LoVo (cell line): Measurements from ENCODE around the gene MIB2.
"Not testable (repeated sequence)": the region's sequence is repeated elsewhere in the genome, so short reads cannot be mapped to it uniquely, and the experiment has no call there.

Experiments used
- DNase-seq: peaks from one replicate; pipeline ENCODE4 v3.0.0-alpha.2; 2016; ENCODE audit warnings: low spot score

The MIB2 gene

DNA sequence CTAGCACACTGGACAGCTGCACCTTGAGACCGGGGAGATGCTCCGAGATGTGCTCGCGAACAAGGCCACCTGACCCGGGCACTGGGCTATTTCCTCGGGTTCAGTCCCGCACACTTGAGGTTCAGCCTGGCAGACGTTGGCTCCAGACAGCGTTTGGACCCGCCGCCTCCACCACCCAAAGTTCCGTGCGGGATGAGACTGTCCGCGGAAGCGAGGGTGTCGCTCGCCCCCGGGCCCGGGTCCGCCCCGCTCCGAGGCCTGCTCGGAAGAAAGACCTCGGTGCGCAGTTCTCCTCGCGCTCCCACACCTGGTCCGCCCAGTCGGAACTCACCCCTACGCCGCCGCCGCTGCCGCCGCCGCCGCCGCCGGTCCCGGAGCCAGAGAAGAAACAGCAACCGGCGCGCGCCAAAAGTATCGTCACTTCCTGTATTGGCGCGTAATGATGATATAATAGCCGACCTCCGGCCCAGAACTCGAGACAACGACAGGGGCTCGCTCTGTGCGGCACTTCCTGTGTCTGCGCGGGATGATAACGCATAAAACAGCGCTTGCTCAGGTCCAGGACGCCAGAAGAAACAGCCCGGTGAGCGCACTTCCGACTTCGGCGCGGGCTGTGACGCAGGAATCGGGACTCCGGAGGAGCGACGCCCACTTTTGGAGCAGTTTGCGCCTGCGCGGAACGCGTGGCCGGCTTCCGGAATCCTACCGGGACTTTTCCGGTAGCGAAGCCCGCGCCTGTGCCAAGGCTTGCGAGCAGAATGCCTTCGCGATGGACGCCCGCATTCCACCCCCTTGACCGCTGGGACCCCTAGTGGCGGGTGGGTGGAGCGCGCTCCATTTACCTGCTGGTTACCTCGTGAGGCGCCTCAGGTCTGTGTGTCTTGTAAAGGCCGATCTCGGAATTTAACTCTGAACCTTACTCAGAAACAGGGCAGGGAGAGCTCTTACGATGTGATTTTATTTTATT is 43.6 kb downstream of the MIB2 start, which contains the start of gene CDK11B:
CDK11B (minus strand) TSS at position 422 of the 967 bp plus-strand sequence. CDS start 1,519 bp downstream, outside the sequence.
- DNase-seq, result peak; percentile 90

DNA sequence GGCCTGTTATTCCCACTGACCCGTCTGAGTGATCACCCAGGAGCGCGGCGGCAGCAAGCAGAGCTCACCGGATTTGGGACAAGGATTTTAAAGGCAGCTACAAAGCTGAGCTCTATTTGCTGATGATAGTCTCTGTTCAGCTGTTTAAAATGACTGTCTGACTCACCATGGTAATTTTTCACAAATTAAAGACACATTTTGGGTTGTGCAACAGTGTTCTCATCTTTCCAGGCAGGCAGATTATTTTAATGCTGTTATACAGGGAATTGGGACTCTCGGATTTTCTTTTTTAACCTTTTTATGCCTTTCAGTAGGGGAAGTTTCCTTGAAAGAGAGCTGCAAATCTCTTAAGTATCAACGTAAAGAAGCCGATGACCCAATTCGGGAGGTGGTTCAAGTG is 47.1 kb downstream of the MIB2 start:
- DNase-seq, result not testable (repeated sequence)

DNA sequence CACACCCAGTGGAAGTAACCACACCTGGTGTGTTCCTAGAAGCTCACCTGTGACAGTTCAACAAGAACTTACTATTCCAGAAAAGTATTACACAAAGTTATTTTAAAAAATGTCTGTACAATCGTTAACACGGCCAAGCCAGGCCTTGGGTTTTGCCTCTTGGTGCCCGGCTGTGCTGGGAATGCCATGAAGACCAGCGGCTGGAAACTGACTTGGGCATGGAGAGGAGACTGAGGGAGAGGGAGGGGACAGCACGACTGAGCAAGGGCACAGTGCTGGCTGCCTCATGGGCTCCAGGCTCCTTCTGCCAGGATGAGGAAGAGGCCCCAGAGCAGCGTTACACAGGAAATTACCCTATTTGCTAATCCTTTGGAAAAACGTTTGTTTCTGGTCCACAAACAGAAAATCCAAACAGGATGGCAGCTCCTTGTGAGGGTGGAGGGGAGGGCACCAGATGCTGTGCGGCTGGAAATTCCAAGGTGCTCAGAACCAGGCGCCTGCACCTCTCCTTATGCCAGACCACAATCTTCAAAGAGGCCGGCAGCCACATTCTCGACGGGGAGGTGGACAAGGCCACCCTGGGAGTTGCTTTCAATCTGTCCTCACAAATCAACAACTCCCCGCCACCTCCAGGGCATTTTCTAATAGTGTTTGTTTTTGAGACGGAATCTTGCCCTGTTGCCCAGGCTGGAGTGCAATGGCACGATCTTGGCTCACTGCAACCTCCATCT is 47.7 kb downstream of the MIB2 start:
- not testable (repeated sequence) for DNase-seq

DNA sequence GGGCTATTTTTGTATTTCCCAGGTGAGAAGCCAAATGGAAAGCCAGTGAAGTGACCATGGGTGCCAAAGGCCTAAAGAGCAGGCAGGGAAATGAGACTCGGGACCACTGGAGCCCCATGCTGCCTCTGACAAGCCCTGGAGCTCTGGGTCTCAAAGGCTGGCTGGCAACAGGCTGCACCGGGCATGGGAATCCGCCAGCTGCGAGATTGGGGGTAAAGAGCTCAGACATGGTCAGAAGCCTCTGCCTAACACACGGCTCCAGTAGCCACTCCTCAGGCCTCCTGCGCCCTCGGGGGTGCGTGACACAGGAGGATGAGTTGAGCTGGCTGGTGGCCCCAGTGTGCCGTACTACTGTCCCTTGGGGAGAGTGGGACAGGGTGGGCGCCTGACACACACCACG is 49.0 kb downstream of the MIB2 start:
- not testable (repeated sequence) for DNase-seq

DNA sequence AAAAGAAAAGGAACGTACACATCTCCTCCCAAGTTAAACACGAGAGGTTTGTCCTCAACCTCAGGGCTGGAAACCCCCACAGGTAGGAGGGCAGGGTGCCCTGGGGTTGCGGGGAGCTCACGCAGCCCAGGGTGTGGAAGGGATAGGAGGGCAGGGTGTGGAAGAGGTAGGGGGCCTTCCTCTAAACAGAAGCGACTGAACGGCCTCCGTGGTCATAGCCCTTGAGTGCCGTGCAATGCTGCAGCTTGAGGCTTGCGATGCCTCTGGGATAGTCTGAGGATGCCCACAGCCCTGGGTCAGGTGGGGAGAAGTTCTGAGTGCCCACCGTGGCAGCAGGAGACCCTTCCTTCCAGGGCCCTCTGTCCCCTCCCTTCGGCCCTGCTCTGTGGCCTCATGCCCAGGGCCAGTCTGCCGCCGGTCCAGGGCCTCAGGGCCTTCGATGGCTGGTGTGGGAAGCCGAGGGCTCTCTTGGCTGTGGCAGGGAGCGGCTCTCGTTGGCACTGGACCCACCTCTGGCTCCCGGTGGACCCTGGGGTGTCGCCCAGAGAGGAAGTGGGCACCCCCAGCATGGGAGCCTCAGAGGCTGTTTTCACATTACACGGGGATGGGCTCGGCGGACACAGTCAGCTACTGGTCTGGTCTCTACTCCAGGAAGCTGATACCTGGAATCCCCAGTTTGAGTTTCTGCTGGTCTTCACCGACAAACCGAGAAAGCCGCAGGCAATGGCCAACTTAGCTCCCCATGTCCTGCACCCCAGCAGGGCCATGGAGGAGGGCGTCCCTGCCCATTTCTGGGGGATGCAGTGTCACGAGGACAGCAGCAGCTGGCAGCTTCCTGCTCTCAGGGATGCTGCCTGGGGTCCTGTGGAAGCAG is 49.9 kb downstream of the MIB2 start:
- no peak for DNase-seq

DNA sequence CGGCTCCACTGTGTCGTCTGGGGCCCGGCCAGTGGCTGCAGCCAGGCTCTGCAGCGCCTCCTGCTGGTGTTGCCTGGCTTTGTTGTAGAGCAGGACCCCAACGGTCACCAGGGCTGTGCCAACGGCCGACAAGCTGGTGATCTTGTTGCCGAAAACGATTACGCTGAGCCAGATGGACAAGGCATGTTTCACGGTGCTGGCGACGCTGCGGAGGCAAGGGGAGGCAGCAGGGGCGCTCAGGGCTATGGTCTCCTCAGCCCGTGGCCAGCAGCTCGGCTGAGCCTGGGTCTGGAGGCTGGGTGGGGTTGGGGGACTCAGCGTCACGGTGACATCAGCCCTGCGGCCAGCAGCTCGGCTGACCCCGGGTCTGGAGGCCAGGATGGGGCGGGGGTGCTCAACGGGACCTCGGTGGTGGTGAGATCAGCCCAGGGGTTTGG is 50.5 kb downstream of the MIB2 start:
- DNase-seq, result no peak

DNA sequence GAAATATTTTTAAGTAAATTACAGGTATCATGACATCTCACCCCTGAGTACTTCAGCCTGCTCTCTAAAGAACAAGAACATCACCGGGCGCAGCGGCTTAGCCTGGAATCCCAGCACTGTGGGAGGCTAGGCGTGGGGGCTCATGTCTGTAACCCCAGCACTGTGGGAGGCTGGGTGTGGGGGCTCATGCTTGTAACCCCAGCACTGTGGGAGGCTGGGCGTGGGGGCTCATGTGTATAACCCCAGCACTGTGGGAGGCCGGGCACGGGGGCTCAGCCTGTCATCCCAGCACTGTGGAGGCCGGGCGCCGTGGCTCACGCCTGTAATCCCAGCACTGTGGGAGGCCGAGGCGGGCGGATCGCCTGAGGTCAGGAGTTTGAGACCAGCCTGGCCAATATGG is 51.2 kb downstream of the MIB2 start:
- no peak for DNase-seq

DNA sequence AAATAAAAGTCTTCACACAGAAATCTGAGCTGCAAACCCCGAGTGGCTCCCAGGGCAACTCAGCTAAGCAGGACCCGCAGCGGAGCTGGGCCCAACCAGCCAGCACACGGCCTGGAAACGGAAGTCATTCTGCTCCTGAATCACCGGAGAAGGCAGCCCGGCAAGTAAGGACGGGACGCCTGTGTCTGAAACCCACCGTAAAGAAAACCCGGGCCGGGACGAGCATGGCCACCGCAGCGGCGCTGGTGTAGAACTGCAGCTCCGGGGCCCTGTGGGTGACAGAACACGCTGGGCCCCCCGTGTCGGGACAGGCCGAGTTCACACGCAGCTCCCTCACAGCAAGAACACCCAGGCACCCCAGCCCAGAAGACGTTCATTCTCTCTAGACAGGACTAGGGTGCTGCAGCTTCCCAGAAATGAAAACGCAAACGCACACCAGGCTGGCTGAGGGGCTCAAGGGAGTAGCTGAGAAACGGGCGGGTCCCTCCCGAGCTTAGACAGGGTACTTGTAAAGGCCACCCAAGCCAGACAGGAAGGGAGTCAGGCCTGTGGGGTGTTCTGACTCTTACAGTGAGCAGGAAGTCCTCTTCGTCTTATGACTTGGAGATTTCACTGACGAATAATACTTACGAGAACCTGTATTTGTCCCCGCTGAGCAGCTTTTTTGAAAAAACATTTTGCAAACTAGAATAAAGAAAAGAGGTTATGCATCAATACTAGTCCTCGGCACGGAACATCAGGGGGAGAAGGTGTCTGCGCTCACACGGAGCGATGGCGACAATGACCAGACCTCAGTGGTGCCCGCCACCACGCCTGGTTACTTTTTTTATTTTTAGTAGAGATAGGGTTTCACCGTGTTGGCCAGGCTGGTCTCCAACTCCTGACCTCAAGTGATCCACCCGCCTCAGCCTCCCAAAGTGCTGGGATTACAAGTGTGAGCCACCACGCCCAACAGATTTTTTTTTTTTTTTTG is 54.5 kb downstream of the MIB2 start:
- DNase-seq, result no peak

DNA sequence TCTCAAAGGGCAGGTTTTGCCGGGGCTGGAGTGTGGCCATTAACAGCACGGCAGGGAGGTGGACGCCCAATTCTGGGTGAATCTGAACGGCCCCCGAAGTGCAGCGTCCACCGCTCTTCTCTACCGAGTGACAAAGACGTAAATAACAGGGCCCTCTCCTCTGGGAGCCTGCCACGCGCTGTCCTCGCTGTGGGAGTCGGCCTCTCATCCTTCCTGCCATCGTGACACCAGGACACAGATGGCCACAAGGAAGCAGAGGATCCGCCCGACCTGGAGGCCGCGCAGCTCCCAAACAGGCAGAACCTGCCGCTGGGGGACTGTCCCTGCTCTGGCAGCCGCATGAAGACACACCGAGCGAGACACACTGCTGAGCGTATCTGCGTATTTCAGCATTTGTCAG is 55.6 kb downstream of the MIB2 start:
- no peak for DNase-seq

DNA sequence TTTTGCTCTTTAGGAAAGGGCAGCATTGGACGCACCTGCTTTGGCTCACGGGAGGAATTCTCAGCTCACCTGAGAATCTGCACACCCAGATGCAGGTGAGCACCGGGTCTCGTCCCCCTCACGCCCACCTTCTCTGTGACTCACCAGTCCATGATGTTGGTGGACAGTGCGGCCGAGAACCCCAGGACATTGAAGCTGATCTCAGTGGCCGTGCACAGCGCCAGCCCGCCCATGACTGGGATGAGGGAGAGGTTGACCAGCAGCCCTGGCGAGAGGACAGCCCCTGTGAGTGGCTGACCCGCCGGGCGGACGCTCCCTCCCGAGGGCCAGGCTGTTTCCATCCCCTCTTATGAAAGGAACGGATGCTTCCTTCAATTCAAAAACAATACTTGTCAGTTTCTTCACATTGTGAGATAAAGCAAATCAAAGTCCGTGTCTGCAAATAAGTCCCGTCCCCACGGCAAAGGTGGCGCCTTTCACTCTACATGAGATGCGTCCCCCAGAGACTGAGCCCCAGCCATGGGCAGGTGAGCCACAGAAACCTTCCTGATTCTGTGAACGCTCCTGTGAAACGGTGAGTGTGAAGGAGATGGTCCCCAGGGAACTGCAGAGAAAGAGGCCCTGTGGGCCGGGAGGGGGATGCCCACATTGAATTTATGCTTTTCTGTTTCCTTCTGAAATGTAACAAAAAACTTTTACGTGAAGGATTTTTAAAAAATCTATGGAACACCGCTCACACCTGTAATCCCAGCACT is 56.2 kb downstream of the MIB2 start:
- no peak for DNase-seq

DNA sequence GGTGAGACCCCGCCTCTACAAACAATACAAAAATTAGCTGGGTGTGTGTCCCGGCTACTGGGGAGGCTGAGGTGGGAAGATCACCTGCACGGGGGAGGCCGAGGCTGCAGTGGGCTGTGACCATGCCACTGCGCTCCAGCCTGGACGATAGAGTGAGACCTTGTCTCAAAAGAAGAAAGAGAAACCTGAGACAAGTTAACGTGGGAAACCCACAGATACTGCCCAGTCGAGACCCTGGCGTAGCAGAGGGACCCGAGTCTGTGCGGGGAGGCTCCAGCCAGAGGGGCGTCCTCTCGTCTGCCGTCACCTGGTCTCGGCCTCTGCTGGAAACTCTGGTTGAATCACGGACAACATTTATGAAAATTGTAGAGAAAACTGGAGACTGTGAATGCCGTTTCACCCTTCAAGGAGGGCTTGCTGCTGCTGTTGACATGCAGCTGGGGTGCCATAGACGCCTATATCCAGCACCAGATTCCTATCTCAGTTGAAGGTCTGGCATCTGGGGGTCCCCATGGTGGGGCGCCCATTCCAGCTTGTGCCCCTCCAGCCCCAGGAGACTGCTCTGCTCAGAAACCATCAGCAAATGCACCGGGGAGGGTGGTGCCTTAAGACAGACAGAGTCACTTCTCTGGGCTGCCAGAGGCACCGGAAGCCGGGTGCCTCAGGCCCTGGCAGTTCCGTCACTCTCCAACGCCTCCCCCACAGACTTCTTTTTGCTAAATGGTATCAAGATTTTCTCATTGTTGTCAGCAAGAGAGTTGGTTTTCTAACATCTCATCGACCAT is 57.1 kb downstream of the MIB2 start:
- no peak for DNase-seq

DNA sequence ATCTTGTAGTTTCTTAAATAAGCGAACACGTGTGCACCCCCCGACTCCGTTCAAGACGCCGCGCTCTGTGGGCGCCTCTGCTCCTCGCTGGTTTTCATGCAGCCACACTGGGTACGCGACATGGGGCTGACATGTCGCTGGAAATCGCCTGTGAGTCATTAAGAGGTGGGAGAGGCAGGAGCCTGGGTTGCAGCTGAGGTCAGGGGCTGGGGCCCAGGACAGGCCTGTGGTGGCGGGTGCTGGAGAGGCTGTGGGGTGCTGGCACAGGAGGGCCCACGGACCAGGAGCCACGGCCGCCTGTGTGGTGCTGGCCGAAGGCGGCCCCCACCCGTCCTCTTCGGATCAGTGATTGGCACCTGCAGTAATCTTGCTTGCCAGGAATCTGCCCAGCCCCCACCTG is 59.5 kb downstream of the MIB2 start:
- DNase-seq, result not testable (repeated sequence)

DNA sequence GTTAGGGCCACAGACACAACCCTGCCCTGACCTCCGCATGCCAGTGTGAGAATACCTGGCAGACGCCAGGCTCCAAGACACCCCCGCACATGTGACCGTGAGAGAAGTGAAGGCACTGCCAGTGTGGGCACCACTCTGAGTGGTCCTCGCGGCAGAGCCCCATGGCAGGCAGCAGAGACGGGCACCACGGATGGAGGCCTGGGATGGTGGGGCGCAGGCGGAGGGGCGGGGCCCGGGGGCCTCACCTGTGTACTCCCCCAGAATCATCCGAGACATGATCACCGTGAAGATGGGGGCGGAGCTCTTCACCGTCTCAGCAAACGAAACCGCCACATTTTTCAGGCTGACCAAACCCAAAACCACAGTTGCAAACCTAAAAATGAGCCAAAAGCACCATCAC is 59.9 kb downstream of the MIB2 start:
- DNase-seq, result not testable (repeated sequence)

DNA sequence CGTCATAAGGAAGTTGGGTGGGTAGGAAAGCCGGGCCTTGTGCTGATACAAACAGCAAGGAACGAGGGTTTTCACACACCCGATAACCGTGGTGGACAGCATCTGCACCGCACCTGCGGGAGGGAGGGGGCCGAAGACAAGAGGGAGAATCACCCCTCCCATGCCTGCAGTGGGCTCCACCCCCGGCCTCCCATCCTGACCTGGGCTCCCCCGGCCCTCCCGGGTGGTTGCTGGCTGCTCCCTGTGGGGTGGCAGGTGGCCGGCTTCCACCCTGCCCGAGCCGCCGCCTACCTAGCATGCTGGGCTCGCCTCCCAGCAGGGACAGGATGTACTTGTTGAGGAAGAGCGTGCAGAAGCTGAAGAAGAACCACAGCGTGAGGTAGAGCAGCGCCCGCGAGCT is 60.8 kb downstream of the MIB2 start:
- DNase-seq, result not testable (repeated sequence)

DNA sequence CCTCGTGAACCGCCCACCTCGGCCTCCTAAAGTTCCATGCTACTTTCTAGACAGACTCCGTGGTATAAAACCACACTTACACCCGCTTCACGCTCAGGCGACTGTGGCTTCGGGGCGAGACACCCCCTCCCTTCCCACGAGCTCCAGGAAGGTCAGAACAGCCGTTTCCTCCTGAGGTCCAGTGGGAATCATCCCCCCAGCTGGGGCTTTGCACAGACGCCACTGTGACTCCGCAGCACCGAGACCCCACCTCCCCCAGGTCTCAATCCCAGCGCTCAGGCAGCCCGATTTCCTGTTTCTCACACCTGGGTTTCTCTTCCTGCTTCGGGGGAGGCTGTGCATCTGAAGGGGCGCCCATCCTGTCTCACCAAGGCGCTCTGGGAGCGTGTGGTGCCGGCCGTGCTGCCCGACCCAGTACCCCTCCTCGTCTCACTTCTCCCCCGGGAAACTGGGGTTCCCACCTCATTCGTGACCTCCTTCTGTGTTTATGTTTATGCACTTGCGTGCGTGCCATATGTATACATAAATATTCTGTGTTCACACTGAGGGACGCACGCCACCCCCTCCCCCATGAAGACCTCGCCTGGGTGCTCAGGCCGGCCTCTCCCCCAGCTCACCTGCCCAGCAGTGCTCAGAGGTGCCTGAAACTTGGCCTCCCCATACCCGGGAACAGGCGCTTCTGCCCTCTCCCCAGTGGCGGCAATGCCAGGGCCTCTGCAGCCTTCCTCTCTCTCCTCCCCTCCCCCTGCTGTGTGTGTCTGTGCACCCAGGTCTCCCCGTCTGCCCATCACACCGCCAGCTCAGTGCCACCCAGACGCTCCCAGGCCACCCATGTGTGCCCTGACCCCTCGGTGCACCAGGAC is 62.6 kb downstream of the MIB2 start:
- DNase-seq, result no peak

DNA sequence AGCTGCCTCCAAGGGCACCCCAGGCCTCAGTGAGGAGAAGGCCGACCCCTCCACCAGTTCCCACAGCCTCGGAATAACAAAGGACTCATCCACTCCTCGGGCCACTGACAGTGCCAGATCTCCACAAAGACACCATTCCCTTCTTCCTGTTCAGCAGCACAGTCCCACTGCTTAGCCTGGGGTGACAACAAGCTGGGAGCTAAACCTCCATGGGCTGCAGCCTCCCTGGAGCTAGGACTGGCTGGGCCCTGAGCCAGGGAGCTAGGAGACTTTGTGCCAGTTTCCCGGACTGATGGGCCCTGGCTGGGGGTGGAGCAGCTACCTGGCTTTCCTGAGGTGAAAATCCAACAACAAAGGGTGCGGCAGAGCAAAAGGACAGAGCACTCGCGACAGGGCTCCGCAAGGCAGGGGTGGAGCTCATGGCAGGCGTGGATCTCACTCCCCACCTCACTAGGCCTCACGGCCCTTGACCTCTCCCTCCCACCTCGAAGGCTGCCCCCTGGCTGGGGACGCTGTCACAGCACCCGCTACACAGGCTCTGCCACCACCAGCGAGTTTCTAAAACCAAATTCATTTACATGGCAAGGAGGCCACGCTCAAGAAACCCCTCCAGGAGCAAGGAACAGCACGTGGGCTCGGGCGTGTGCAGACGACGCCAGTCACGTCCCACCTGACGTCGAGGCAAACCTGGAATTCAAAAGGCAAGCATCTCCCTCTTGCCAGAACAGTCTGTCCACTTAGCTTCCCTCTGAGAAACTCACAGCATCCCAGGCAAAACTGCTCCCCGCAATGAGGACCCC is 63.5 kb downstream of the MIB2 start:
- no peak for DNase-seq
